GM12891 (cell line): Measurements from ENCODE around the gene SLC5A5.
"Not testable (repeated sequence)": the region's sequence is repeated elsewhere in the genome, so short reads cannot be mapped to it uniquely, and the experiment has no call there.

Experiments used
- DNase-seq: peaks from one replicate; pipeline ENCODE4 v3.0.0; 2011; ENCODE audit warnings: low spot score; ENCODE audit not compliant: insufficient read length
- FAIRE-seq: peaks from 2 replicates; lab custom pipeline; 2011; peaks lifted over from hg19 to GRCh38; lab: Jason Lieb, UNC
- PAX5 ChIP-seq: IDR thresholded peaks from 2 replicates; pipeline ENCODE4 v1.6.1; 2011; ENCODE audit warnings: low read length, moderate library complexity, mild to moderate bottlenecking; ENCODE audit not compliant: insufficient read depth, severe bottlenecking
- POLR2A ChIP-seq: IDR thresholded peaks from 2 replicates; pipeline ENCODE4 v1.6.1; 2011; ENCODE audit warnings: low read depth, low read length, control low read depth
- POLR2AphosphoS5 ChIP-seq: IDR thresholded peaks from 2 replicates; pipeline ENCODE4 v1.6.1; 2011; ENCODE audit warnings: low read depth, low read length, control low read depth
- POU2F2 ChIP-seq: IDR thresholded peaks from 2 replicates; pipeline ENCODE4 v1.6.1; 2011; ENCODE audit warnings: low read depth, mild to moderate bottlenecking, control low read depth, low read length, moderate library complexity
- SPI1 ChIP-seq: IDR thresholded peaks from 2 replicates; pipeline ENCODE4 v1.6.1; 2011; ENCODE audit warnings: low read depth, low read length, control low read depth
- TAF1 ChIP-seq: IDR thresholded peaks from 2 replicates; pipeline ENCODE4 v1.6.1; 2011; ENCODE audit warnings: low read depth, low read length, control low read depth

Gene SLC5A5

GRCh38 chr19:17886515-17886914 lies 14.8 kb downstream of the SLC5A5 start:
- FAIRE-seq (peak; percentile 83), DNase-seq (no peak)
- peak; percentile 83 for TF ChIP-seq POU2F2
- TF ChIP-seq POLR2AphosphoS5: no peak
- TF ChIP-seq SPI1: no peak

GRCh38 chr19:17887221-17887620 lies 15.5 kb downstream of the SLC5A5 start:
- not testable (repeated sequence) for DNase-seq, FAIRE-seq

GRCh38 chr19:17888260-17888659 lies 16.5 kb downstream of the SLC5A5 start:
- FAIRE-seq (no peak), DNase-seq (no peak)
- no peak for TF ChIP-seq POLR2AphosphoS5

GRCh38 chr19:17889609-17890214 lies 18.0 kb downstream of the SLC5A5 start:
- TF ChIP-seq POLR2AphosphoS5 (no peak), POLR2A (no peak), PAX5 (no peak), TAF1 (no peak), SPI1 (no peak), POU2F2 (no peak)
- DNase-seq (no peak), FAIRE-seq (no peak)

- no peak for TF ChIP-seq POU2F2
- no peak for TF ChIP-seq POLR2A
- no peak for TF ChIP-seq SPI1
- TF ChIP-seq TAF1: no peak
- no peak for TF ChIP-seq POLR2AphosphoS5
- TF ChIP-seq PAX5: no peak
- DNase-seq (no peak), FAIRE-seq (no peak)
Observed at GRCh38 chr19:17893766-17894165, 22.0 kb downstream of the SLC5A5 start.

- DNase-seq (no peak), FAIRE-seq (no peak)
- no peak for TF ChIP-seq PAX5
- no peak for TF ChIP-seq POLR2A
- TF ChIP-seq SPI1: no peak
- TF ChIP-seq POLR2AphosphoS5: no peak
- no peak for TF ChIP-seq TAF1
- TF ChIP-seq POU2F2: no peak
Observed at GRCh38 chr19:17902701-17903100, 31.0 kb downstream of the SLC5A5 start.

GRCh38 chr19:17908244-17908643 lies 36.5 kb downstream of the SLC5A5 start:
- TF ChIP-seq PAX5 (no peak), SPI1 (no peak), TAF1 (no peak), POLR2AphosphoS5 (no peak), POU2F2 (no peak), POLR2A (no peak)
- DNase-seq (no peak), FAIRE-seq (no peak)

- FAIRE-seq: no peak
- no peak for DNase-seq
- TF ChIP-seq PAX5: no peak
- TF ChIP-seq TAF1: no peak
- no peak for TF ChIP-seq POU2F2
- TF ChIP-seq POLR2AphosphoS5: no peak
- TF ChIP-seq POLR2A: no peak
- TF ChIP-seq SPI1: no peak
Observed at GRCh38 chr19:17909003-17909732, 37.4 kb downstream of the SLC5A5 start.

- FAIRE-seq (no peak), DNase-seq (no peak)
- TF ChIP-seq POLR2A: no peak
- no peak for TF ChIP-seq TAF1
- TF ChIP-seq POLR2AphosphoS5: no peak
- no peak for TF ChIP-seq PAX5
- TF ChIP-seq POU2F2: no peak
Observed at GRCh38 chr19:17910791-17911360, 39.1 kb downstream of the SLC5A5 start.

GRCh38 chr19:17915940-17916593 lies 44.3 kb downstream of the SLC5A5 start:
- TF ChIP-seq POLR2A: no peak
- TF ChIP-seq POU2F2: no peak
- no peak for TF ChIP-seq SPI1
- no peak for FAIRE-seq

GRCh38 chr19:17918151-17918550 lies 46.4 kb downstream of the SLC5A5 start:
- not testable (repeated sequence) for FAIRE-seq

More at GRCh38 chr19:17915940-17916593, 44.3 kb downstream of the SLC5A5 start:
- DNase-seq: no peak

GRCh38 chr19:17919122-17919521 lies 47.4 kb downstream of the SLC5A5 start:
- not testable (repeated sequence) for DNase-seq, FAIRE-seq

More at GRCh38 chr19:17918151-17918550, 46.4 kb downstream of the SLC5A5 start:
- not testable (repeated sequence) for DNase-seq
